SU-DHL-6 (cell line): ENCODE data around the gene KRTAP5-6.

Source experiments
- EZH2phosphoT487 ChIP-seq: fragments of 200-600 bp; sonication (generic), shearing (Covaris generic); conservative IDR thresholded peaks from 2 replicates; pipeline ENCODE4 v1.6.1; 2018; ENCODE audit warnings: mild to moderate bottlenecking, antibody characterized with exemption, low read length, moderate library complexity, mixed read lengths
- TF ChIP-seq, protein P1 (sequence below): fragments of 200-600 bp; sonication (generic); IDR thresholded peaks from one replicate; pipeline ENCODE4 v1.5.1; 2017; ENCODE audit warnings: antibody characterized with exemption, mild to moderate bottlenecking, low read length, moderate library complexity; ENCODE audit not compliant: insufficient read depth, poor library complexity, severe bottlenecking

GRCh38 chr11:1746511-1746931, 49.5 kb downstream of the KRTAP5-6 start:
- TF ChIP-seq, protein P1, sequence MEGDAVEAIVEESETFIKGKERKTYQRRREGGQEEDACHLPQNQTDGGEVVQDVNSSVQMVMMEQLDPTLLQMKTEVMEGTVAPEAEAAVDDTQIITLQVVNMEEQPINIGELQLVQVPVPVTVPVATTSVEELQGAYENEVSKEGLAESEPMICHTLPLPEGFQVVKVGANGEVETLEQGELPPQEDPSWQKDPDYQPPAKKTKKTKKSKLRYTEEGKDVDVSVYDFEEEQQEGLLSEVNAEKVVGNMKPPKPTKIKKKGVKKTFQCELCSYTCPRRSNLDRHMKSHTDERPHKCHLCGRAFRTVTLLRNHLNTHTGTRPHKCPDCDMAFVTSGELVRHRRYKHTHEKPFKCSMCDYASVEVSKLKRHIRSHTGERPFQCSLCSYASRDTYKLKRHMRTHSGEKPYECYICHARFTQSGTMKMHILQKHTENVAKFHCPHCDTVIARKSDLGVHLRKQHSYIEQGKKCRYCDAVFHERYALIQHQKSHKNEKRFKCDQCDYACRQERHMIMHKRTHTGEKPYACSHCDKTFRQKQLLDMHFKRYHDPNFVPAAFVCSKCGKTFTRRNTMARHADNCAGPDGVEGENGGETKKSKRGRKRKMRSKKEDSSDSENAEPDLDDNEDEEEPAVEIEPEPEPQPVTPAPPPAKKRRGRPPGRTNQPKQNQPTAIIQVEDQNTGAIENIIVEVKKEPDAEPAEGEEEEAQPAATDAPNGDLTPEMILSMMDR, result no peak
- TF ChIP-seq EZH2phosphoT487, result no peak
